SKM-1 (cell line): Measurements from ENCODE around the gene PLEKHO2.

Experiments used
- DNase-seq: peaks from one replicate; lab custom pipeline; 2025; ENCODE audit not compliant: unreplicated experiment; lab: John Stamatoyannopoulos, UW

The PLEKHO2 gene

DNA sequence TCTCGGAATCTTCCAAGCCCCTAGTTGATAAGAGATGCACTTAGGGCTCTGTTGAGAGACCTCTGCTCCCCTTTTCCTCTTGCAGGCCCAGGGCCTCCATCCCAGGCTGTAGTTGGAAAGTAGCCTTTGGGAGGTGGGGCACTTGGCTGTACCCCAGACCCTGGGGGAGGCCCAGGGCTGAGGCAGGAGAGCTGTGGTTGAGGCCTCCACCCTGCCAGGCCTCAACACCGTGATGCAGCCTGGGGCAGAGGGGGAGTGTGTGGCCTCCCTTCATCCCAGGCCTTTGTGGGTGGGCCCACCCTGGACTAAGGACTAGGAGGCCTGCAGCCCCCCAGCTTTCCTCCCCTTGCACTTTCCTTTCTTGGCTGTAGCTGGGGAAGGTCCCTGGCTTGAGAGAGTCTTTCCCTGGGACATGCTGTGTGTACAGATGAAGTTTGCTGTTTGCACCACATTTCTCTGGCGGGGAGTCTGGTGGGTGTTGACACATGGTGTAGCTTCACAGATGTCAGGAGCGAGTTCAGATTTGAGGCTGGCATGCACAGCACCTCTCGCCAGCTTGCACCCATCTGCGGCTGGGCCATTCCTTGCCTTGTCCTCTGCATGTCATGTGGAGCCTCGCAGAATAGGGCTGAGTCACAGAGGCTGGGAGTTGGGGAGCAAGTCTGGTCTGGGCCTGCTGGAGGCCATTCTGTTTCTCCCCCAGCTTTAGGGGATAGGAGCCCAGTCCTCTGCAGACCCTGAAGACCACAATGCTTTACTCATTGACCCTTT lies 13.7 kb downstream of the PLEKHO2 start:
- no peak for DNase-seq

- no peak for DNase-seq
Observed at GRCh38 chr15:64856429-64857145, 14.9 kb downstream of the PLEKHO2 start.

- DNase-seq = peak; percentile 37
Observed at GRCh38 chr15:64857421-64857820, 15.7 kb downstream of the PLEKHO2 start.

GRCh38 chr15:64858021-64858575 lies 16.4 kb downstream of the PLEKHO2 start:
- no peak for DNase-seq

- DNase-seq = no peak
Observed at GRCh38 chr15:64859226-64859625, 17.5 kb downstream of the PLEKHO2 start.

- DNase-seq = no peak
Observed at GRCh38 chr15:64861331-64861730, 19.6 kb downstream of the PLEKHO2 start.

GRCh38 chr15:64861960-64862359 lies 20.2 kb downstream of the PLEKHO2 start:
- no peak for DNase-seq

DNA sequence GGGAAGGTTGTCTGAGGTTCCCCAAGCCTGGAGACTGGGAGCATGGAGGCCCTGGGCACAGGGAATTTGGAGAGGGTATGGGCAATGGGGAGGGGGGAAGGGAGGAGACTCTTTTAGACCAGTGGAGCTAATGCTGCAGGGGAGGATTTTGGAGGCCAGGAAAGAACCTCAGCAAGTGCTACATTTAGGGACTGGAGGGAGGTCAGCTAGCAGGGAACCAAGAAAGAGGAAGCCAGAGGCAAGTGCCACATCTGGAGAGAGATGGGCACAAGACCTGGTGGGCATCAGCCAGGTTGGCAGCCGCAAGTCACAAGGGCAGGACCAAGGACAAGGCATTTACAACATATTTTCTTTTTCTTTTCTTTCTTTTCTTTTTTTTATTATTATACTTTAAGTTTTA lies 20.7 kb downstream of the PLEKHO2 start:
- no peak for DNase-seq

GRCh38 chr15:64864068-64864467 lies 22.4 kb downstream of the PLEKHO2 start:
- DNase-seq = no peak

- no peak for DNase-seq
Observed at GRCh38 chr15:64865126-64865997, 23.6 kb downstream of the PLEKHO2 start.

DNA sequence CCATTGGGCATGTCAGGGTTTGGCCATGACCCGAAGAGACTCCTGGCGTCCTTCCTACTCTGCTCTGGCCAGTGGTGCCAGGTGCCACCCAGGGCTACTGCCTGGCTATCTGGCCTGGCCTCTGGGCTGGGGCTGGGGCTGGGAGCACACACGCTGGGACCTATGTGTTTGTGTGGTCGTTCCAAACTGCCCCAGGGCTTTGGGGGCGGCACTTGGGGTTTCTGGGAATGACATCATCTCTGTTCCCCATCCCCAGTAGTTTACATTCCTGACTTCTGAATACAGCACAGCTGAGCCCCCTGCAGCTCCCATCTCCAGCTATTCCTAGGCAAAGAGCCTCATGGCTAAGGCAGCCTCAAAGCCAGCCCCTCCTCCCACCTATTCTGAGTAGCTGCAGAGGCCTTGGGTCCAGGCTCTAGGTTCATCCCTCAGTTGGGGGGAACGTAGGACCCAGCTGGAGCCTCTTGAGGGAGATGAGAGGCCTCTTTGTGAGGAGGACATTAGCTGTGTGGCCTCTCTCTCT lies 24.3 kb downstream of the PLEKHO2 start:
- no peak for DNase-seq

DNA sequence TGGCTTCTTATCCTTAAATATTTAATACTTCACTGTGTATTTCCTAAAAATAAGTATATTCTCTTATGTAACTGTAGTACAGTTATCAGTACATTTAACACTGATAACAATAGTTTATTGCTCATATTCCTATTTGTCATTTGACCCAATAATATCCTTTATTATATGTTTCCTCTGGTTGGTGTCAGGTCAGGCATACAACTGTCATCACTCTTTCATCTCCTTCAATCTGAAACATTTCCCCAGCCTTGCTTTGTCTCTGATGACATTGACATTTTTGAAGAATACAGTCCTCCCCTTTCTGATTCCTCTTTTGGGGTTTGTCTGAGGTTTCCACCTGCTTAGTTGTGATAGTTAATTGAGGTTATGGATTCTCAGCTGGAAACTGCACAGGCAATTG lies 27.8 kb downstream of the PLEKHO2 start:
- DNase-seq = no peak

GRCh38 chr15:64870353-64870752 lies 28.6 kb downstream of the PLEKHO2 start:
- DNase-seq = no peak

DNA sequence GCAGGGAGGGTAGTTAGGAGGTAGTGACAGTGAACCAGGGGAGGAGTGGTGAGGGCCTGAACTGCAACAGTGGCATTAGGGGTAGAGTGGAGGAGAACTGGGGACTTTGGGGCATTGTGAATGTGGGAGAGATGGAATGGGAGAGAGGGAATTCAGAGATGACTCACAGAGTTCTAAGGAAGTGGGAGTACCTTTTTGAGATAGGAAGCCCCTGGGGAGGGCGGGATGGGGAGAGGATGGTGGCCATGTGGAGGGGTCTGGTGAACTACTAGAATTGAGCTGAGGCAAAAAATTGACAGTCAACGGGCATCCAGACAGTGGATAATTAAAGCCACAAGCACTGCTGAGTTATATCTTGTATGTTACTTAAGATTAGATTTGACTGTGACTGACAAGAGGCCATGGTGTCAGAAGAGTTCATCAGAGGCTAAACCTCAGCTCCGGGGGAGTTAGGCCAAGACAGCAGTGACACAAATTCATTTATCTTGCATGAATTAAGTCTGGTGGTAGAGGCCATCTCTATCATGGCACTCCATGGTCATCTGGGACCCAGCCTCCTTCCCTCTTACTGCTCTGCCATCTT lies 34.0 kb downstream of the PLEKHO2 start:
- no peak for DNase-seq

DNA sequence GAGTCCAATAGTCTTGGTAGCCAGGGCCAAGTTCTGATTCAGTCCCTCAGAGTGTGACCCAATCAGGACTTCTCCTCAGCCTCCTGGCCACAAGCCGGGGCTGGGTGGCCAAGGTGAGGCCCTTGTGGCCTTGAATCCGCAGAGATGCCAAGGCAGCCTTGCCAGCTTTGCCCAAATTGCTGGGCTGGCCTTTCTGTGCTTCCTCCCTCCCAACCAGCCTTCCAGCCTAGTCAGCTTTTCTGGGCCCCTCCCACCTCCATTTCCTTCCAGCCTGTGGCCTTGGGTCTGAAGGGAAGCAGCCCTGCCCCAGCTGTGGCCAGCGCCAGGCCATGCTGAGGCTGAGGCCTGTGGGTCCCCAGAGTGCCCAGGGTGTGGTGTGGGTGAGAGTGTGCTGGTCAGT lies 35.7 kb downstream of the PLEKHO2 start:
- DNase-seq = peak; percentile 75

DNA sequence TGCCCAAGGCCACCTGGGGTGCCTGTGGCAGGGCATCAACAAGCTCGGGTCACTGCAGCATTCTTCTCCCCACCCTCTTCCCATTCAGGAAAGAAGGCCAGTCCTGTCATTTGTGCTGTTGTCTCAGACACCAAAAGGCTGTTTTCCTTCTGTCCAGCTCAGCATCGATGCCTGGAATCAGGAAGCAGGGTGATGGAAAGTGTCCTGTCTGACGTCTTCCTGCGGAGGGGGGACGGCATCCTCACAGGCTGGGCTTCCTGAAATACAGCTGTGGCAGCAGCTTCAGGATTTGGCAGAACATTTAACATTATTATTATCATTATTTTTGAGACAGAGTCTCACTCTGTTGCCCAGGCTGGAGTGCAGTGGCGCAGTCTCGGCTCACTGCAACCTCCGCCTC lies 37.0 kb downstream of the PLEKHO2 start:
- no peak for DNase-seq

GRCh38 chr15:64883100-64883581 lies 41.4 kb downstream of the PLEKHO2 start:
- DNase-seq = peak; percentile 56

DNA sequence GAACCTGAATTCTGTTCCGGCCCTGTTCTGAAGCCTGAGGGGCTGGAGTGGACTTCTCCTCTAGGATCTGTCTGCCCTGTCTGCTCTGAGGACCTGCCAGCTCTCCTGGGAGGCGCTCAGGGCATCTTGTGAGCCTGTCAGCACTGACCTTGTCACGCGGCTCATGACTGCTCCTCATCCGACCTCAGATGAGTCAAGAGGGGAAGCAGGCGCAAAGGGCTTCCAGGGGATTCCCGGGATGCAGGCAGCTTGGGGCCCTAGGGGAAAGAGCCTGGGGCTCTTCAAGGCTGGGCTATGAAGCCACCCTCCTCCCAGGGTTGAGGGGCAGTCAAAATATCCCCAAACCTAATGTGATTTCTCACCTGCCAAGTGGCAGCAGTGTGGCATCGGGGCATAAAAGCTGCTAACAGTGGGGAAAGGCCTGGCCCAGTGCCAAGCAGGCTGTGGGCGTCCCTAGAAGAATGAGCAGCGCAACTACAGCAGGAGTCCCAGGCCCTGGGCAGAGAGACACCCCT lies 42.3 kb downstream of the PLEKHO2 start:
- DNase-seq = no peak

DNA sequence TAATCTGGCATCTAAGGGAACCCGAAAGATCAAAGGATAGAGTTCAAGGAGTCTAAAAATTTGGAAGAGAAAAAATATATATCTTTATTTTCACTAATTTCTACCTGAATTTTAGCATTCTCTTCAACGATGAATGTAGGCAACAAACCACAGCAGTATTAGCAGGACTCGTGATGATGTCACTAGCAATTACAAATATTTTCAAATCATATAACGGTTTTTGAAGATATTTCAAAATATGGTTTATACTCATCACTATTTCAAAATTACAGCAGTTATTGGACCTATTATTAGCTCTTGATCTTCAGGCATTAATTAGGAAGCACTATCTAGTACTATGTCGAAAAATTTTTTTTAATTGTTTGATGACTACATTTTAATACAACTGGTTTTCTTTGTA lies 43.0 kb downstream of the PLEKHO2 start:
- DNase-seq = no peak

- DNase-seq = no peak
Observed at GRCh38 chr15:64888336-64888735, 46.6 kb downstream of the PLEKHO2 start.
